ENCODE results near the gene TJP3. TPM values are rescaled to one million over a fixed set of nuclear protein-coding genes. Genes with fewer than 3 reads are reported as not detected.
"Not testable (repeated sequence)": the region's sequence is repeated elsewhere in the genome, so short reads cannot be mapped to it uniquely, and the experiment has no call there.

Gene TJP3
- total RNA-seq, 1 donor, result not detected

- H3K4me3 ChIP-seq (ENCODE audit: low read depth, low read length), result no peak overlapping the region
- no peak for DNase-seq (ENCODE audit: low read depth)
- no peak for TF ChIP-seq CTCF (IDR thresholded peaks at IDR 0.05; ENCODE audit: insufficient read depth, low read length)
Observed at GRCh38 chr19:3748965-3749364, 40.8 kb downstream of the TJP3 start.

GRCh38 chr19:3750211-3750610, 42.0 kb downstream of the TJP3 start:
- no peak for DNase-seq (ENCODE audit: low read depth)
- no peak overlapping the region for H3K4me3 ChIP-seq (ENCODE audit: low read depth, low read length)
- TF ChIP-seq CTCF (IDR thresholded peaks at IDR 0.05; ENCODE audit: insufficient read depth, low read length), result no peak

- H3K4me3 ChIP-seq (ENCODE audit: low read depth, low read length), result no peak overlapping the region
- no peak for TF ChIP-seq CTCF (IDR thresholded peaks at IDR 0.05; ENCODE audit: insufficient read depth, low read length)
- DNase-seq (ENCODE audit: low read depth), result no peak
Observed at GRCh38 chr19:3751236-3751635, 43.1 kb downstream of the TJP3 start.

- no peak for DNase-seq (ENCODE audit: low read depth)
- TF ChIP-seq CTCF (IDR thresholded peaks at IDR 0.05; ENCODE audit: insufficient read depth, low read length), result no peak
- H3K4me3 ChIP-seq (ENCODE audit: low read depth, low read length), result no peak overlapping the region
Observed at GRCh38 chr19:3752492-3752891, 44.3 kb downstream of the TJP3 start.

- TF ChIP-seq CTCF (IDR thresholded peaks at IDR 0.05; ENCODE audit: insufficient read depth, low read length), result no peak
- DNase-seq (ENCODE audit: low read depth), result no peak
- no peak overlapping the region for H3K4me3 ChIP-seq (ENCODE audit: low read depth, low read length)
Observed at GRCh38 chr19:3753631-3754410, 45.6 kb downstream of the TJP3 start.

- not testable (repeated sequence) for H3K4me3 ChIP-seq (ENCODE audit: low read depth, low read length); DNase-seq (ENCODE audit: low read depth)
Observed at GRCh38 chr19:3757705-3758104, 49.5 kb downstream of the TJP3 start.

- not testable (repeated sequence) for DNase-seq (ENCODE audit: low read depth); H3K4me3 ChIP-seq (ENCODE audit: low read depth, low read length)
Observed at GRCh38 chr19:3758297-3758696, 50.1 kb downstream of the TJP3 start.
